Measurements from ENCODE around the gene CGB2. TPM values are rescaled to one million over a fixed set of nuclear protein-coding genes. Genes with fewer than 3 reads are reported as not detected.
A peak's percentile ranks its signal among the peaks of the same experiment; 100 is the strongest.

CGB2 gene
- total and polyA plus RNA-seq, 4 donors: 0.58 TPM; not detected in 3

- Histone ChIP-seq H3K27me3 (ENCODE audit: control insufficient read depth in 3 of 3, insufficient read depth in 3 of 3, low read length in 2 of 3) (peaks cover 0 to 14% (median 3%) of the 10 kb centered on the region in 3 donors), H3K4me3 (no peak overlapping the region), H3K9me3 (ENCODE audit: control insufficient read depth in 4 of 4, insufficient read depth in 3 of 4, low read length in 3 of 4) (no peaks in the 10 kb centered on the region), H3K9ac (ENCODE audit: insufficient read depth in 1 of 2, low read length in 2 of 2) (no peak overlapping the region), H3K36me3 (ENCODE audit: control insufficient read depth in 4 of 4, insufficient read depth in 4 of 4, low read length in 4 of 4) (peaks cover 8 to 53% (median 15%) of the 10 kb centered on the region in 4 donors), H3K4me1 (ENCODE audit: control insufficient read depth in 5 of 5, insufficient read depth in 5 of 5, low read length in 5 of 5) (peaks cover 0 to 19% (median 4%) of the 10 kb centered on the region in 5 donors), H3K27ac (ENCODE audit: low read depth in 1 of 2, low read length in 1 of 2) (no peak overlapping the region)
- ATAC-seq (ENCODE audit: insufficient read depth, low FRiP score): no peak
- no peak for DNase-seq
- no peak for TF ChIP-seq CTCF (IDR thresholded peaks at IDR 0.05; ENCODE audit: control extremely low read depth, extremely low read depth)
- 92 to 94% methylated on average over 18 of the region's 18 CpGs for WGBS, 2 donors
Observed at GRCh38 chr19:49014870-49015255, 16.8 kb upstream of the CGB2 start.

GRCh38 chr19:49016067-49016839 lies 15.4 kb upstream of the CGB2 start:
- no peak overlapping the region for H3K4me3 ChIP-seq
- H3K27ac ChIP-seq (ENCODE audit: low read depth in 1 of 2, low read length in 1 of 2): no peak overlapping the region
- H3K9ac ChIP-seq (ENCODE audit: insufficient read depth in 1 of 2, low read length in 2 of 2): no peak overlapping the region
- TF ChIP-seq CTCF (IDR thresholded peaks at IDR 0.05; ENCODE audit: control extremely low read depth, extremely low read depth): no peak
- no peak for ATAC-seq (ENCODE audit: insufficient read depth, low FRiP score)
- H3K4me1 ChIP-seq (ENCODE audit: control insufficient read depth in 5 of 5, insufficient read depth in 5 of 5, low read length in 5 of 5): peaks cover 0 to 19% (median 4%) of the 10 kb centered on the region in 5 donors
- peaks cover 8 to 40% (median 12%) of the 10 kb centered on the region in 4 donors for H3K36me3 ChIP-seq (ENCODE audit: control insufficient read depth in 4 of 4, insufficient read depth in 4 of 4, low read length in 4 of 4)
- no peak for DNase-seq
- WGBS, 2 donors: 95 to 97% methylated on average over 25 to 26 of the region's 29 CpGs
- no peaks in the 10 kb centered on the region for H3K9me3 ChIP-seq (ENCODE audit: control insufficient read depth in 4 of 4, insufficient read depth in 3 of 4, low read length in 3 of 4)
- peaks cover 0 to 27% (median 10%) of the 10 kb centered on the region in 3 donors for H3K27me3 ChIP-seq (ENCODE audit: control insufficient read depth in 3 of 3, insufficient read depth in 3 of 3, low read length in 2 of 3)

GRCh38 chr19:49017041-49017665 lies 14.5 kb upstream of the CGB2 start, which contains the start of gene LHB:
LHB (minus strand) TSS chr19:49017091; CDS start chr19:49017081, 10 bp downstream.
- peak within 1 kb of the TSS; percentile 10 for H3K4me3 ChIP-seq
- no peak within 1 kb of the TSS for H3K27ac ChIP-seq (ENCODE audit: low read depth in 1 of 2, low read length in 1 of 2)
- 67 to 72% methylated on average over 16 to 17 of the region's 17 CpGs for WGBS, 2 donors
- no peak within 1 kb of the TSS for H3K9ac ChIP-seq (ENCODE audit: insufficient read depth in 1 of 2, low read length in 2 of 2)
- peaks cover 8 to 31% (median 12%) of the 10 kb centered on the region in 4 donors for H3K36me3 ChIP-seq (ENCODE audit: control insufficient read depth in 4 of 4, insufficient read depth in 4 of 4, low read length in 4 of 4)
- no peak for ATAC-seq (ENCODE audit: insufficient read depth, low FRiP score)
- TF ChIP-seq CTCF (IDR thresholded peaks at IDR 0.05; ENCODE audit: control extremely low read depth, extremely low read depth): no peak
- no peak for DNase-seq
- H3K9me3 ChIP-seq (ENCODE audit: control insufficient read depth in 4 of 4, insufficient read depth in 3 of 4, low read length in 3 of 4): no peaks in the 10 kb centered on the region
- peaks cover 0 to 19% (median 4%) of the 10 kb centered on the region in 5 donors for H3K4me1 ChIP-seq (ENCODE audit: control insufficient read depth in 5 of 5, insufficient read depth in 5 of 5, low read length in 5 of 5)
- H3K27me3 ChIP-seq (ENCODE audit: control insufficient read depth in 3 of 3, insufficient read depth in 3 of 3, low read length in 2 of 3): peaks cover 0 to 30% (median 15%) of the 10 kb centered on the region in 3 donors

Data from lung (tissue), 12 donors.